SHP77 treated with DMSO at 0.1 percent for 48 hours (cell line): Measurements from ENCODE around the gene USP13.
"Not testable (repeated sequence)": the region's sequence is repeated elsewhere in the genome, so short reads cannot be mapped to it uniquely, and the experiment has no call there.

Experiments used
- DNase-seq: peaks from one replicate; lab custom pipeline; 2025; lab: John Stamatoyannopoulos, UW

The USP13 gene

GRCh38 chr3:179655236-179655635 is 2.4 kb downstream of the USP13 start:
- DNase-seq = no peak

GRCh38 chr3:179658606-179659005 is 5.8 kb downstream of the USP13 start:
- DNase-seq = no peak

- no peak for DNase-seq
These were observed 8.0 kb downstream of the USP13 start for GRCh38 chr3:179660872-179661271.

GRCh38 chr3:179661777-179662176 is 8.9 kb downstream of the USP13 start:
- DNase-seq = no peak

- no peak for DNase-seq
These were observed 10.3 kb downstream of the USP13 start for GRCh38 chr3:179663093-179663492.

GRCh38 chr3:179666030-179666429 is 13.2 kb downstream of the USP13 start:
- DNase-seq = no peak

- DNase-seq = no peak
These were observed 13.7 kb downstream of the USP13 start for GRCh38 chr3:179666436-179667035.

GRCh38 chr3:179668429-179668828 is 15.6 kb downstream of the USP13 start:
- DNase-seq = no peak

GRCh38 chr3:179670311-179670710 is 17.5 kb downstream of the USP13 start:
- DNase-seq = no peak

GRCh38 chr3:179671309-179671708 is 18.5 kb downstream of the USP13 start:
- DNase-seq = no peak

- DNase-seq = no peak
These were observed 19.0 kb downstream of the USP13 start for GRCh38 chr3:179671747-179672242.

GRCh38 chr3:179672918-179673317 is 20.1 kb downstream of the USP13 start:
- DNase-seq = no peak

- DNase-seq = no peak
These were observed 20.7 kb downstream of the USP13 start for GRCh38 chr3:179673523-179673922.

GRCh38 chr3:179676081-179676480 is 23.2 kb downstream of the USP13 start:
- no peak for DNase-seq

- no peak for DNase-seq
These were observed 25.0 kb downstream of the USP13 start for GRCh38 chr3:179677884-179678283.

- DNase-seq = no peak
These were observed 28.8 kb downstream of the USP13 start for GRCh38 chr3:179681492-179682263.

- DNase-seq = no peak
These were observed 29.7 kb downstream of the USP13 start for GRCh38 chr3:179682426-179683080.

GRCh38 chr3:179683286-179683685 is 30.4 kb downstream of the USP13 start:
- DNase-seq = not testable (repeated sequence)

- DNase-seq = no peak
These were observed 35.2 kb downstream of the USP13 start for GRCh38 chr3:179687967-179688535.

GRCh38 chr3:179688850-179689249 is 36.0 kb downstream of the USP13 start:
- DNase-seq = no peak

- DNase-seq = no peak
These were observed 41.9 kb downstream of the USP13 start for GRCh38 chr3:179694731-179695130.

GRCh38 chr3:179695672-179696313 is 43.0 kb downstream of the USP13 start:
- no peak for DNase-seq
